Chondrocyte (in vitro differentiated cells): ENCODE data around the gene VEGFB. TPM values are rescaled to one million over a fixed set of nuclear protein-coding genes. Genes with fewer than 3 reads are reported as not detected.

Source experiments
- DNase-seq: peaks from one replicate; pipeline ENCODE4 v3.0.0; 2021; ENCODE audit warnings: mixed read lengths, low spot score
- H3K27ac Mint-ChIP-seq: one replicate; pipeline ENCODE4 v1.8.0; 2021; ENCODE audit warnings: mild to moderate bottlenecking, moderate library complexity, mixed read lengths; ENCODE audit not compliant: unreplicated experiment
- H3K27me3 Mint-ChIP-seq: 2 replicates; pipeline ENCODE4 v1.8.0; 2021; ENCODE audit warnings: low read depth, mixed read lengths
- H3K36me3 Mint-ChIP-seq: 2 replicates; pipeline ENCODE4 v1.8.0; 2021; ENCODE audit warnings: low read depth, mixed read lengths
- H3K4me1 Mint-ChIP-seq: 2 replicates; pipeline ENCODE4 v1.8.0; 2021; ENCODE audit warnings: low read depth, mild to moderate bottlenecking, mixed read lengths
- H3K4me3 Mint-ChIP-seq: one replicate; pipeline ENCODE4 v1.8.0; 2021; ENCODE audit warnings: mild to moderate bottlenecking, moderate library complexity, mixed read lengths; ENCODE audit not compliant: unreplicated experiment
- H3K9me3 Mint-ChIP-seq: 2 replicates; pipeline ENCODE4 v1.8.0; 2021; ENCODE audit warnings: low read depth, mixed read lengths
- total RNA-seq: library from RNA; stranded (reverse); gene quantifications from 3 replicates; pipeline ENCODE4 v1.2.1, GENCODE V29; 2021
- TF ChIP-seq, protein P1 (sequence below): fragments of 200-600 bp; sonication (generic); IDR thresholded peaks from 2 replicates; pipeline ENCODE4 v1.5.0; 2021; ENCODE audit warnings: antibody characterized with exemption, mild to moderate bottlenecking, moderate library complexity

Gene VEGFB
- total RNA-seq, 1 donor from 2014 or later, result 165 TPM

GRCh38 chr11:64284048-64284961 lies 49.9 kb downstream of the VEGFB start, which contains the start of gene BAD:
TSS of gene BAD (minus strand) at chr11:64284665. CDS start at chr11:64284368, 297 bp downstream.
- Mint-ChIP-seq H3K27me3 (no peaks in the 10 kb centered on the region), H3K27ac (peak within 1 kb of the TSS; percentile 92), H3K36me3 (peaks cover 7% of the 10 kb centered on the region), H3K4me1 (peaks cover 26% of the 10 kb centered on the region), H3K9me3 (no peaks in the 10 kb centered on the region), H3K4me3 (peak within 1 kb of the TSS; percentile 80)
- DNase-seq, result peak; percentile 96
- TF ChIP-seq, protein P1, sequence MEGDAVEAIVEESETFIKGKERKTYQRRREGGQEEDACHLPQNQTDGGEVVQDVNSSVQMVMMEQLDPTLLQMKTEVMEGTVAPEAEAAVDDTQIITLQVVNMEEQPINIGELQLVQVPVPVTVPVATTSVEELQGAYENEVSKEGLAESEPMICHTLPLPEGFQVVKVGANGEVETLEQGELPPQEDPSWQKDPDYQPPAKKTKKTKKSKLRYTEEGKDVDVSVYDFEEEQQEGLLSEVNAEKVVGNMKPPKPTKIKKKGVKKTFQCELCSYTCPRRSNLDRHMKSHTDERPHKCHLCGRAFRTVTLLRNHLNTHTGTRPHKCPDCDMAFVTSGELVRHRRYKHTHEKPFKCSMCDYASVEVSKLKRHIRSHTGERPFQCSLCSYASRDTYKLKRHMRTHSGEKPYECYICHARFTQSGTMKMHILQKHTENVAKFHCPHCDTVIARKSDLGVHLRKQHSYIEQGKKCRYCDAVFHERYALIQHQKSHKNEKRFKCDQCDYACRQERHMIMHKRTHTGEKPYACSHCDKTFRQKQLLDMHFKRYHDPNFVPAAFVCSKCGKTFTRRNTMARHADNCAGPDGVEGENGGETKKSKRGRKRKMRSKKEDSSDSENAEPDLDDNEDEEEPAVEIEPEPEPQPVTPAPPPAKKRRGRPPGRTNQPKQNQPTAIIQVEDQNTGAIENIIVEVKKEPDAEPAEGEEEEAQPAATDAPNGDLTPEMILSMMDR, result no peak

GRCh38 chr11:64284962-64285884 lies 50.8 kb downstream of the VEGFB start, which contains the start of gene GPR137:
TSS of gene GPR137 (plus strand) at chr11:64285848. CDS start at chr11:64286525, 677 bp downstream.
- Mint-ChIP-seq H3K4me1 (peaks cover 26% of the 10 kb centered on the region), H3K4me3 (peak within 1 kb of the TSS; percentile 80), H3K36me3 (peaks cover 6% of the 10 kb centered on the region), H3K27ac (peak within 1 kb of the TSS; percentile 92), H3K9me3 (no peaks in the 10 kb centered on the region), H3K27me3 (no peaks in the 10 kb centered on the region)
- TF ChIP-seq, protein P1, result no peak
- no peak for DNase-seq

- H3K9me3 Mint-ChIP-seq, result no peaks in the 10 kb centered on the region
- no peak for DNase-seq
- H3K27me3 Mint-ChIP-seq, result peaks cover 5% of the 10 kb centered on the region
- peaks cover 5% of the 10 kb centered on the region for H3K36me3 Mint-ChIP-seq
- H3K4me3 Mint-ChIP-seq, result peak overlapping the region; percentile 80
- peaks cover 30% of the 10 kb centered on the region for H3K4me1 Mint-ChIP-seq
- TF ChIP-seq, protein P1, result no peak
- peak overlapping the region; percentile 32 for H3K27ac Mint-ChIP-seq
These were observed 51.8 kb downstream of the VEGFB start for GRCh38 chr11:64285885-64286800.

GRCh38 chr11:64286801-64287159 lies 52.4 kb downstream of the VEGFB start:
- H3K9me3 Mint-ChIP-seq, result no peaks in the 10 kb centered on the region
- H3K36me3 Mint-ChIP-seq, result peaks cover 2% of the 10 kb centered on the region
- H3K4me1 Mint-ChIP-seq, result peaks cover 30% of the 10 kb centered on the region
- peaks cover 5% of the 10 kb centered on the region for H3K27me3 Mint-ChIP-seq
- TF ChIP-seq, protein P1, result no peak
- H3K27ac Mint-ChIP-seq, result no peak overlapping the region
- peak overlapping the region; percentile 80 for H3K4me3 Mint-ChIP-seq
- no peak for DNase-seq
